Measurements from ENCODE around the gene LSM10. TPM values are rescaled to one million over a fixed set of nuclear protein-coding genes. Genes with fewer than 3 reads are reported as not detected.
A peak's percentile ranks its signal among the peaks of the same experiment; 100 is the strongest.

Gene LSM10
- total and polyA plus RNA-seq, 9 of the 15 experiments (the other 6 are each of a cell fraction or from before 2014, with no cell fraction given), result 13.2 to 146 (median 68.9) TPM

- TF ChIP-seq ZBTB7A (IDR thresholded peaks at IDR 0.05; ENCODE audit: borderline replicate concordance, control insufficient read depth, low read depth, low read length) (0 out of 2 replicates have a peak, but pooled peaks have one; percentile 13), EZH2 (IDR thresholded peaks at IDR 0.05; ENCODE audit: borderline replicate concordance, low read depth, low read length) (no peak), RBM15 (IDR thresholded peaks at IDR 0.05; ENCODE audit: insufficient read depth, low read length) (no peak), DDX20 (tag; IDR thresholded peaks at IDR 0.05; ENCODE audit: low read depth) (0 out of 2 replicates have a peak, but pooled peaks have one; percentile 50), TEAD1 (CRISPR knock-in tag; IDR thresholded peaks at IDR 0.05) (peak in 1 of 2 experiments; percentile 86; a peak in 3 of 4 replicates), ATF4 (CRISPR knock-in tag; IDR thresholded peaks at IDR 0.05) (peak; percentile 100), CCNT2 (IDR thresholded peaks at IDR 0.05; ENCODE audit: borderline replicate concordance, extremely low read depth, insufficient read length, low read depth, low read length) (peak; percentile 3), KDM2B (CRISPR knock-in tag; IDR thresholded peaks at IDR 0.05) (0 out of 2 replicates have a peak, but pooled peaks have one; percentile 35), CREB3L1 (IDR thresholded peaks at IDR 0.05; ENCODE audit: borderline replicate concordance, low read depth) (peak; percentile 19; the same call in 1 of the 2 replicates), ZNF232 (CRISPR knock-in tag; IDR thresholded peaks at IDR 0.05) (0 out of 2 replicates have a peak, but pooled peaks have one; percentile 69), ZEB2 (IDR thresholded peaks at IDR 0.05) (peak; percentile 72; the same call in 1 of the 2 replicates), ZBTB2 (IDR thresholded peaks at IDR 0.05) (peak; percentile 71), MLLT1 (IDR thresholded peaks at IDR 0.05) (peak; percentile 85 to 88), HES1 (IDR thresholded peaks at IDR 0.05; ENCODE audit: low read depth) (0 out of 2 replicates have a peak, but pooled peaks have one; percentile 35), SAP30 (IDR thresholded peaks at IDR 0.05; ENCODE audit: borderline replicate concordance, insufficient read depth, low read depth, low read length, poor library complexity, severe bottlenecking) (peak; percentile 54), ZNF23 (CRISPR knock-in tag; IDR thresholded peaks at IDR 0.05) (peak; percentile 85)
Measured at GRCh38 chr1:36386265-36387140, 11.2 kb downstream of the LSM10 start (continued).

Measured in K562 (cell line).